Ovary (tissue), 9 donors: Measurements from ENCODE around the gene SPG7. TPM values are rescaled to one million over a fixed set of nuclear protein-coding genes. Genes with fewer than 3 reads are reported as not detected.

Experiments
- DNase-seq, 5 donors: peaks; one replicate each; pipeline ENCODE4 v3.0.0-alpha.2; 2019 to 2020
- H3K27ac ChIP-seq, 2 donors: fragments of 200-600 bp; one replicate each; pipeline versions ENCODE4 v1.5.1 to v1.8.0; 2019 to 2022
- H3K27me3 ChIP-seq: fragments of 200-600 bp; one replicate; pipeline ENCODE4 v1.8.0; 2022
- H3K36me3 ChIP-seq: fragments of 200-600 bp; sonication (generic); one replicate; pipeline ENCODE4 v1.5.1; 2019
- H3K4me1 ChIP-seq: one replicate; pipeline ENCODE4 v1.8.1; 2013; ENCODE audit warnings: mild to moderate bottlenecking, moderate library complexity; ENCODE audit not compliant: insufficient read depth
- H3K4me3 ChIP-seq: fragments of 200-600 bp; sonication (generic); one replicate; pipeline ENCODE4 v1.5.1; 2017
- H3K9me3 ChIP-seq, 2 donors: fragments of 200-600 bp in 1 of 2; sonication (generic) in 1 of 2; one replicate each; pipeline versions ENCODE4 v1.5.1 to v1.8.1; 2013 to 2019; ENCODE audit warnings: mild to moderate bottlenecking in 1 of 2, moderate library complexity in 1 of 2
- CTCF ChIP-seq, 3 donors: fragments of 450-650 bp in 2 of 3; fragments of 200-600 bp in 1 of 3; IDR thresholded peaks; one replicate each; pipeline versions ENCODE4 v1.5.1 to v1.8.0; 2016 to 2022; ENCODE audit warnings: antibody characterized with exemption in 3 of 3, mild to moderate bottlenecking in 1 of 3
- EP300 ChIP-seq: sonication (generic); formaldehyde crosslinking; IDR thresholded peaks from one replicate; pipeline ENCODE4 v1.6.1; 2017; ENCODE audit warnings: antibody characterized with exemption
- POLR2A ChIP-seq: fragments of 450-650 bp; IDR thresholded peaks from one replicate; pipeline ENCODE4 v1.6.1; 2017; ENCODE audit warnings: antibody characterized with exemption, mild to moderate bottlenecking, moderate library complexity
- WGBS, 3 donors: extraction: QIAGEN DNeasy Blood & Tissue Kit in 1 of 3; methylation state at CpG; one replicate each; pipeline versions ENCODE4 v1.1.5 to v1.1.7; 2013 to 2017; 5-methylcytosine and 5-hydroxymethylcytosine counted together
- intact Hi-C, 4 donors: fragments of 100-400 bp; cut with DNase I; formaldehyde crosslinking; loops; one replicate each; pipeline versions ENCODE4 v1.11.0 to v1.15.1; 2022 to 2023
- polyA plus RNA-seq, 2 donors: library from polyadenylated mRNA; stranded (reverse); fragments of 200-250 nt in 1 of 2; fragments of 350-450 nt in 1 of 2; fragmentation: Illumina TruSeq in 1 of 2; extraction: RNeasy Lipid Tissue Mini Kit (QIAGEN cat#74804) in 1 of 2; gene quantifications; one replicate each; pipeline ENCODE4 v1.2.3, GENCODE V29; 2013 to 2014
- total RNA-seq, 7 donors: library from RNA; depleted of rRNA in 2 of 7; stranded (reverse); fragments of >200 nt in 2 of 7; fragmentation: NEBNext Ultra II Directional in 3 of 7; extraction: Animal tissue kit (Norgen Biotek cat#: 25700) in 3 of 7; gene quantifications; one replicate each; pipeline versions ENCODE4 v1.1.0 to v1.2.4, GENCODE V29; 2016 to 2023
- donor health status: DM: no; HTN: no; CAD: no; lungs with moderate emphysema.
- donor health status: DM: no; HTN: no; CAD: no.
- donor health status: Bipolar disorder and iron deficiency.
- donor health status: DM: yes; HTN: yes; CAD: no.
- donor health status: DM: no; HTN: no; CAD: no.
- donor health status: DM: yes; HTN: yes; CAD: no.

The SPG7 gene
- total and polyA plus RNA-seq, 9 donors = 48.9 to 145 (median 92.2) TPM

GRCh38 chr16:89478576-89479221, 29.5 kb upstream of the SPG7 start:
- no peak overlapping the region for H3K4me3 ChIP-seq
- intact Hi-C loops = no loop called here
- H3K9me3 ChIP-seq = no peaks in the 10 kb centered on the region
- TF ChIP-seq CTCF (IDR thresholded peaks at IDR 0.05) (no peak), EP300 (no peak), POLR2A (no peak)
- 90 to 91% (median 91%) methylated on average over 14 of the region's 14 CpGs for WGBS, 3 donors
- no peaks in the 10 kb centered on the region for H3K27me3 ChIP-seq
- DNase-seq = no peak
- no peak overlapping the region for H3K27ac ChIP-seq
- no peaks in the 10 kb centered on the region for H3K36me3 ChIP-seq
- peaks cover 34% of the 10 kb centered on the region for H3K4me1 ChIP-seq

GRCh38 chr16:89481356-89481955, 26.7 kb upstream of the SPG7 start:
- no peak for DNase-seq
- H3K4me3 ChIP-seq = no peak overlapping the region
- no peak overlapping the region for H3K27ac ChIP-seq
- WGBS, 3 donors = 89 to 94% (median 92%) methylated on average over 13 of the region's 13 CpGs
- no peaks in the 10 kb centered on the region for H3K9me3 ChIP-seq
- H3K27me3 ChIP-seq = no peaks in the 10 kb centered on the region
- H3K4me1 ChIP-seq = peaks cover 32% of the 10 kb centered on the region
- intact Hi-C loops = loop anchor here in 2 of 4 donors (5.0 to 10.0 kb wide), 3 partner anchors 144 to 1579 kb away; no protein-coding TSS in a partner anchor
- no peaks in the 10 kb centered on the region for H3K36me3 ChIP-seq
- TF ChIP-seq CTCF (IDR thresholded peaks at IDR 0.05) (no peak), EP300 (no peak), POLR2A (no peak)

GRCh38 chr16:89482150-89482816, 25.9 kb upstream of the SPG7 start:
- H3K27me3 ChIP-seq = no peaks in the 10 kb centered on the region
- no peak for DNase-seq
- 31 to 49% (median 38%) methylated on average over 14 of the region's 14 CpGs for WGBS, 3 donors
- no peaks in the 10 kb centered on the region for H3K36me3 ChIP-seq
- no peak overlapping the region for H3K27ac ChIP-seq
- H3K4me3 ChIP-seq = no peak overlapping the region
- no peak for TF ChIP-seq EP300
- no peak for TF ChIP-seq CTCF (IDR thresholded peaks at IDR 0.05)
- no peak for TF ChIP-seq POLR2A
- no peaks in the 10 kb centered on the region for H3K9me3 ChIP-seq
- peaks cover 29% of the 10 kb centered on the region for H3K4me1 ChIP-seq
- intact Hi-C loops = loop anchor here in 2 of 4 donors (5.0 to 10.0 kb wide), 3 partner anchors 145 to 1580 kb away; no protein-coding TSS in a partner anchor

- intact Hi-C loops = loop anchor here in 2 of 4 donors (5.0 to 10.0 kb wide), 3 partner anchors 146 to 1581 kb away; no protein-coding TSS in a partner anchor
- no peaks in the 10 kb centered on the region for H3K27me3 ChIP-seq
Measured at GRCh38 chr16:89482817-89483205, 25.4 kb upstream of the SPG7 start.

More at GRCh38 chr16:89482817-89483205, 25.4 kb upstream of the SPG7 start:
- H3K4me3 ChIP-seq = no peak overlapping the region
- H3K27ac ChIP-seq = no peak overlapping the region
- no peaks in the 10 kb centered on the region for H3K9me3 ChIP-seq
- 52 to 62% (median 60%) methylated on average over 5 of the region's 5 CpGs for WGBS, 3 donors
- H3K4me1 ChIP-seq = peaks cover 33% of the 10 kb centered on the region
- no peak for DNase-seq
- no peak for TF ChIP-seq EP300
- TF ChIP-seq CTCF (IDR thresholded peaks at IDR 0.05) = no peak
- no peak for TF ChIP-seq POLR2A
- H3K36me3 ChIP-seq = no peaks in the 10 kb centered on the region
